HepG2 (cell line): ENCODE measurements around the gene NIN. TPM values are rescaled to one million over a fixed set of nuclear protein-coding genes. Genes with fewer than 3 reads are reported as not detected.

Experiments used
- ATAC-seq: fragments of 200-7000 bp; cut with Tn5 transposase; 3 replicates; pipeline ENCODE4 v1.9.1; 2020; ENCODE audit warnings: mild to moderate bottlenecking, moderate library complexity
- BruUV-seq: library from RNA; stranded (reverse); fragments of 400-500 nt; replicated peaks from 2 replicates; lab custom pipeline; 2021; lab: Mats Ljungman, UMichigan
- CTCF ChIA-PET: fragments of 300-600 bp; formaldehyde crosslinking; extraction: SDS; loops from one replicate; lab custom pipeline; 2021; ENCODE audit warnings: low total read pairs, inconsistent platforms, low intra/inter-chr PET ratio; lab: Yijun Ruan, JAX
- POLR2A ChIA-PET: fragments of 350-600 bp; sonication (Branson Sonifier 250); formaldehyde crosslinking; loops from one replicate; lab custom pipeline; 2020; ENCODE audit warnings: antibody characterized with exemption, inconsistent platforms; lab: Yijun Ruan, JAX
- DNase-seq: peaks from one replicate; pipeline ENCODE4 v3.0.0-alpha.2; 2015; ENCODE audit warnings: low spot score
- FAIRE-seq: peaks from 3 replicates; lab custom pipeline; 2011; peaks lifted over from hg19 to GRCh38; lab: Jason Lieb, UNC
- H2AFZ ChIP-seq: one replicate; pipeline ENCODE4 v1.6.1; 2011; ENCODE audit warnings: low read length, inconsistent platforms
- H3K27ac ChIP-seq: fragments of 300-600 bp; 3 replicates; pipeline ENCODE4 v1.8.0; 2011; ENCODE audit warnings: mixed run types, mild to moderate bottlenecking, mixed read lengths, low read length, inconsistent platforms; ENCODE audit not compliant: insufficient read depth; ENCODE audit errors: extremely low read length
- H3K27me3 ChIP-seq, 2 experiments: fragments of 200-600 bp in 1 of 2; 2 replicates in 1 of 2; 3 replicates in 1 of 2; pipeline versions ENCODE4 v1.6.0 to v1.8.0; 2011; ENCODE audit warnings: low read length in 2 of 2, mild to moderate bottlenecking in 2 of 2, moderate library complexity in 2 of 2, inconsistent platforms in 1 of 2; ENCODE audit not compliant: insufficient read depth in 2 of 2, control insufficient read depth in 1 of 2
- H3K36me3 ChIP-seq, 2 experiments: fragments of 200-600 bp in 1 of 2; replicated peaks in 1 of 2; 2 replicates in 1 of 2; 3 replicates in 1 of 2; pipeline versions ENCODE4 v1.5.1 to v1.8.0; 2011; ENCODE audit warnings: low read length in 2 of 2, inconsistent platforms in 1 of 2; ENCODE audit not compliant: insufficient read depth in 2 of 2, control insufficient read depth in 1 of 2
- H3K4me1 ChIP-seq: 2 replicates; pipeline ENCODE4 v1.5.1; 2012; ENCODE audit warnings: low read length, inconsistent platforms; ENCODE audit not compliant: insufficient read depth
- H3K4me2 ChIP-seq: 2 replicates; pipeline ENCODE4 v1.6.0; 2011; ENCODE audit warnings: low read depth, low read length, inconsistent platforms
- H3K4me3 ChIP-seq, 3 experiments: fragments of 200-600 bp in 1 of 3; sonication (generic), shearing (Covaris generic) in 1 of 3; replicated peaks in 1 of 3; 2 replicates each; pipeline ENCODE4 v1.5.1; 2011 to 2016; ENCODE audit warnings: low read length in 3 of 3, inconsistent platforms in 2 of 3, low read depth in 2 of 3, mild to moderate bottlenecking in 2 of 3, control low read depth in 1 of 3, mixed read lengths in 1 of 3; ENCODE audit not compliant: insufficient read depth in 1 of 3
- H3K79me2 ChIP-seq: one replicate; pipeline ENCODE4 v1.6.1; 2011; ENCODE audit warnings: low read length, inconsistent platforms; ENCODE audit not compliant: insufficient read depth
- H3K9ac ChIP-seq: 2 replicates; pipeline ENCODE4 v1.6.0; 2011; ENCODE audit warnings: mild to moderate bottlenecking, low read depth, low read length, inconsistent platforms; ENCODE audit not compliant: insufficient read depth
- H3K9me3 ChIP-seq: 2 replicates; pipeline ENCODE4 v1.5.1; 2012; ENCODE audit warnings: mild to moderate bottlenecking, low read length
- H4K20me1 ChIP-seq: 2 replicates; pipeline ENCODE4 v1.6.0; 2011; ENCODE audit warnings: inconsistent platforms, mild to moderate bottlenecking, low read length, moderate library complexity; ENCODE audit not compliant: insufficient read depth
- CC2D1A ChIP-seq: sonication (generic); formaldehyde crosslinking; IDR thresholded peaks from 2 replicates; pipeline ENCODE4 v1.8.1; 2023; ENCODE audit warnings: mild to moderate bottlenecking, missing genetic modification reagents
- FLYWCH1 ChIP-seq: sonication (generic); formaldehyde crosslinking; IDR thresholded peaks from 2 replicates; pipeline ENCODE4 v1.8.1; 2023; ENCODE audit warnings: mild to moderate bottlenecking, missing genetic modification reagents
- KAT7 ChIP-seq: IDR thresholded peaks from 2 replicates; pipeline ENCODE4 v1.6.1; 2018; ENCODE audit warnings: borderline replicate concordance, missing compliant biosample characterization
- KAT8 ChIP-seq: IDR thresholded peaks from 2 replicates; pipeline ENCODE4 v1.6.1; 2016; ENCODE audit warnings: missing genetic modification reagents, missing compliant biosample characterization
- KLF11 ChIP-seq: IDR thresholded peaks from 2 replicates; pipeline ENCODE4 v1.6.1; 2016; ENCODE audit warnings: missing compliant biosample characterization
- MAFK ChIP-seq, 2 experiments: IDR thresholded peaks in 1 of 2; conservative IDR thresholded peaks in 1 of 2; 2 replicates each; pipeline ENCODE4 v1.6.1; 2011; ENCODE audit warnings: improper control_type of control experiment in 2 of 2, low read length in 2 of 2
- MTA1 ChIP-seq: sonication (generic); formaldehyde crosslinking; IDR thresholded peaks from 2 replicates; pipeline ENCODE4 v1.4.0; 2020; ENCODE audit warnings: missing genetic modification reagents, mild to moderate bottlenecking, borderline replicate concordance
- NBN ChIP-seq: fragments of 450-650 bp; conservative IDR thresholded peaks from 2 replicates; pipeline ENCODE4 v1.6.1; 2017
- ZNF317 ChIP-seq: sonication (generic); formaldehyde crosslinking; IDR thresholded peaks from 2 replicates; pipeline ENCODE4 v1.5.0; 2020; ENCODE audit warnings: mild to moderate bottlenecking, missing genetic modification reagents
- ZSCAN9 ChIP-seq: IDR thresholded peaks from 2 replicates; pipeline ENCODE4 v1.6.1; 2016; ENCODE audit warnings: borderline replicate concordance
- WGBS: methylation state at CpG from one replicate; pipeline ENCODE4 v1.1.6; 2017; ENCODE audit warnings: low lambda C conversion rate; 5-methylcytosine and 5-hydroxymethylcytosine counted together
- in situ Hi-C: cut with HindIII; loops from 2 replicates; pipeline ENCODE4 v1.10.0; 2017; ENCODE audit warnings: low pct_unique_long_range_greater_than_20kb; ENCODE audit not compliant: extremely low pct_ligation_motif_present
- intact Hi-C: fragments of 100-400 bp; cut with micrococcal nuclease; formaldehyde crosslinking; loops from one replicate; pipeline ENCODE4 v1.10.0; 2022; ENCODE audit not compliant: unreplicated experiment
- polyA plus RNA-seq, 8 experiments: library from polyadenylated mRNA; depleted of rRNA in 3 of 8; stranded (reverse) in 7 of 8; unstranded in 1 of 8; fragments of >200 nt; fragmentation: Illumina TruSeq in 4 of 8; extraction: Trizol in 4 of 8; gene quantifications; 2 replicates each; pipeline versions ENCODE4 v1.2.1 to v1.2.3, GENCODE V29; 2011 to 2016; ENCODE audit warnings: low read depth in 4 of 8, missing spikeins in 1 of 8, mixed read lengths in 1 of 8; ENCODE audit not compliant: insufficient read depth in 1 of 8
- total RNA-seq, 5 experiments: library from RNA; depleted of rRNA; stranded (reverse); fragments of >200 nt; fragmentation: Illumina TruSeq; extraction: Trizol; gene quantifications; 2 replicates each; pipeline ENCODE4 v1.2.3, GENCODE V29; 2016; ENCODE audit warnings: low read depth in 1 of 5
- TF ChIP-seq, protein P1 (sequence below): sonication (generic); formaldehyde crosslinking; IDR thresholded peaks from 2 replicates; pipeline ENCODE4 v1.8.1; 2022; ENCODE audit warnings: low read depth, mild to moderate bottlenecking, missing genetic modification reagents
- TF ChIP-seq, protein P2 (sequence below): sonication (generic); formaldehyde crosslinking; IDR thresholded peaks from 2 replicates; pipeline ENCODE4 v1.4.0; 2020; ENCODE audit warnings: mild to moderate bottlenecking, missing genetic modification reagents
- TF ChIP-seq, protein P3 (sequence below): sonication (generic); formaldehyde crosslinking; IDR thresholded peaks from 2 replicates; pipeline ENCODE4 v1.4.0; 2020; ENCODE audit warnings: missing genetic modification reagents, borderline replicate concordance

Gene NIN
- total and polyA plus RNA-seq, 2 of the 13 experiments (the other 11 are each of a cell fraction or from before 2014, with no cell fraction given), result 2.8 to 9.7 TPM

DNA sequence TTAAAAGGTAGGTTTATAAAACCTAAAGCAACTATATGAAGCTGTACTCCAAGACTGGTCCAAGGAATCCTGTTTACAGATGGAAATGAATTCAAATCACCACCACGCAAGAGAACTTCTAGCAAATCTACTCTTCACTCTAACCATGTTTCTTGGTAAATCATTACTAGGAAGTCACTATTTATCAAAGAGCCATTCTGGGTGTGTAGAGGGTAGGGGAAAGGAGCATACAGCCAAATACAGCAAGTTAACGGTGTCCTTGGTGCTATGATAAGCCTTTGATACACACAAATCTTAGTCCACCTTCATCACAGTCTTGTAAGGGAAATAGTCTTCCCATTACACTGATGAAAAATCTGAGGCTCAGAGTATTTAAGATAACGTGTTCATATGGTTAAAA is 16.8 kb downstream of the NIN start:
- no peak for FAIRE-seq
- Histone ChIP-seq H3K9me3 (no peaks in the 10 kb centered on the region), H3K9ac (no peak overlapping the region), H3K36me3 (no peaks in the 10 kb centered on the region), H2AFZ (no peak overlapping the region), H3K4me3 (no peak overlapping the region), H4K20me1 (no peaks in the 10 kb centered on the region), H3K4me2 (no peak overlapping the region), H3K79me2 (no peaks in the 10 kb centered on the region), H3K4me1 (peaks cover 12% of the 10 kb centered on the region), H3K27ac (no peak overlapping the region), H3K27me3 (no peaks in the 10 kb centered on the region)
- DNase-seq, result no peak
- intact Hi-C loops, result no loop called here
- WGBS, result 96% methylated on average over 3 of the region's 3 CpGs
- in situ Hi-C loops, result no loop called here
- no TSS peak for BruUV-seq
- ChIA-PET CTCF (no interaction called here), POLR2A (no interaction called here)
- ATAC-seq, result no peak
- TF ChIP-seq, protein P1, sequence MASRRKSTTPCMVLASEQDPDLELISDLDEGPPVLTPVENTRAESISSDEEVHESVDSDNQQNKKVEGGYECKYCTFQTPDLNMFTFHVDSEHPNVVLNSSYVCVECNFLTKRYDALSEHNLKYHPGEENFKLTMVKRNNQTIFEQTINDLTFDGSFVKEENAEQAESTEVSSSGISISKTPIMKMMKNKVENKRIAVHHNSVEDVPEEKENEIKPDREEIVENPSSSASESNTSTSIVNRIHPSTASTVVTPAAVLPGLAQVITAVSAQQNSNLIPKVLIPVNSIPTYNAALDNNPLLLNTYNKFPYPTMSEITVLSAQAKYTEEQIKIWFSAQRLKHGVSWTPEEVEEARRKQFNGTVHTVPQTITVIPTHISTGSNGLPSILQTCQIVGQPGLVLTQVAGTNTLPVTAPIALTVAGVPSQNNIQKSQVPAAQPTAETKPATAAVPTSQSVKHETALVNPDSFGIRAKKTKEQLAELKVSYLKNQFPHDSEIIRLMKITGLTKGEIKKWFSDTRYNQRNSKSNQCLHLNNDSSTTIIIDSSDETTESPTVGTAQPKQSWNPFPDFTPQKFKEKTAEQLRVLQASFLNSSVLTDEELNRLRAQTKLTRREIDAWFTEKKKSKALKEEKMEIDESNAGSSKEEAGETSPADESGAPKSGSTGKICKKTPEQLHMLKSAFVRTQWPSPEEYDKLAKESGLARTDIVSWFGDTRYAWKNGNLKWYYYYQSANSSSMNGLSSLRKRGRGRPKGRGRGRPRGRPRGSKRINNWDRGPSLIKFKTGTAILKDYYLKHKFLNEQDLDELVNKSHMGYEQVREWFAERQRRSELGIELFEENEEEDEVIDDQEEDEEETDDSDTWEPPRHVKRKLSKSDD (CRISPR knock-in tag), result no peak
- no peak for TF ChIP-seq MAFK (conservative IDR thresholded peaks at IDR 0.05 in 1 of 2, IDR thresholded peaks at IDR 0.05 in 1 of 2; ENCODE audit: low read length in 2 of 2)
- no peak for TF ChIP-seq CC2D1A (CRISPR knock-in tag)
- no peak for TF ChIP-seq FLYWCH1
- TF ChIP-seq KAT8 (CRISPR knock-in tag), result no peak
- no peak for TF ChIP-seq ZNF317
- no peak for TF ChIP-seq MTA1
- TF ChIP-seq, protein P2, sequence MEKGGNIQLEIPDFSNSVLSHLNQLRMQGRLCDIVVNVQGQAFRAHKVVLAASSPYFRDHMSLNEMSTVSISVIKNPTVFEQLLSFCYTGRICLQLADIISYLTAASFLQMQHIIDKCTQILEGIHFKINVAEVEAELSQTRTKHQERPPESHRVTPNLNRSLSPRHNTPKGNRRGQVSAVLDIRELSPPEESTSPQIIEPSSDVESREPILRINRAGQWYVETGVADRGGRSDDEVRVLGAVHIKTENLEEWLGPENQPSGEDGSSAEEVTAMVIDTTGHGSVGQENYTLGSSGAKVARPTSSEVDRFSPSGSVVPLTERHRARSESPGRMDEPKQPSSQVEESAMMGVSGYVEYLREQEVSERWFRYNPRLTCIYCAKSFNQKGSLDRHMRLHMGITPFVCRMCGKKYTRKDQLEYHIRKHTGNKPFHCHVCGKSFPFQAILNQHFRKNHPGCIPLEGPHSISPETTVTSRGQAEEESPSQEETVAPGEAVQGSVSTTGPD, result no peak
- TF ChIP-seq KAT7 (CRISPR knock-in tag), result no peak
- TF ChIP-seq KLF11, result no peak
- TF ChIP-seq, protein P3, sequence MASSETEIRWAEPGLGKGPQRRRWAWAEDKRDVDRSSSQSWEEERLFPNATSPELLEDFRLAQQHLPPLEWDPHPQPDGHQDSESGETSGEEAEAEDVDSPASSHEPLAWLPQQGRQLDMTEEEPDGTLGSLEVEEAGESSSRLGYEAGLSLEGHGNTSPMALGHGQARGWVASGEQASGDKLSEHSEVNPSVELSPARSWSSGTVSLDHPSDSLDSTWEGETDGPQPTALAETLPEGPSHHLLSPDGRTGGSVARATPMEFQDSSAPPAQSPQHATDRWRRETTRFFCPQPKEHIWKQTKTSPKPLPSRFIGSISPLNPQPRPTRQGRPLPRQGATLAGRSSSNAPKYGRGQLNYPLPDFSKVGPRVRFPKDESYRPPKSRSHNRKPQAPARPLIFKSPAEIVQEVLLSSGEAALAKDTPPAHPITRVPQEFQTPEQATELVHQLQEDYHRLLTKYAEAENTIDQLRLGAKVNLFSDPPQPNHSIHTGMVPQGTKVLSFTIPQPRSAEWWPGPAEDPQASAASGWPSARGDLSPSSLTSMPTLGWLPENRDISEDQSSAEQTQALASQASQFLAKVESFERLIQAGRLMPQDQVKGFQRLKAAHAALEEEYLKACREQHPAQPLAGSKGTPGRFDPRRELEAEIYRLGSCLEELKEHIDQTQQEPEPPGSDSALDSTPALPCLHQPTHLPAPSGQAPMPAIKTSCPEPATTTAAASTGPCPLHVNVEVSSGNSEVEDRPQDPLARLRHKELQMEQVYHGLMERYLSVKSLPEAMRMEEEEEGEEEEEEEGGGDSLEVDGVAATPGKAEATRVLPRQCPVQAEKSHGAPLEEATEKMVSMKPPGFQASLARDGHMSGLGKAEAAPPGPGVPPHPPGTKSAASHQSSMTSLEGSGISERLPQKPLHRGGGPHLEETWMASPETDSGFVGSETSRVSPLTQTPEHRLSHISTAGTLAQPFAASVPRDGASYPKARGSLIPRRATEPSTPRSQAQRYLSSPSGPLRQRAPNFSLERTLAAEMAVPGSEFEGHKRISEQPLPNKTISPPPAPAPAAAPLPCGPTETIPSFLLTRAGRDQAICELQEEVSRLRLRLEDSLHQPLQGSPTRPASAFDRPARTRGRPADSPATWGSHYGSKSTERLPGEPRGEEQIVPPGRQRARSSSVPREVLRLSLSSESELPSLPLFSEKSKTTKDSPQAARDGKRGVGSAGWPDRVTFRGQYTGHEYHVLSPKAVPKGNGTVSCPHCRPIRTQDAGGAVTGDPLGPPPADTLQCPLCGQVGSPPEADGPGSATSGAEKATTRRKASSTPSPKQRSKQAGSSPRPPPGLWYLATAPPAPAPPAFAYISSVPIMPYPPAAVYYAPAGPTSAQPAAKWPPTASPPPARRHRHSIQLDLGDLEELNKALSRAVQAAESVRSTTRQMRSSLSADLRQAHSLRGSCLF (CRISPR knock-in tag), result no peak
- no peak for TF ChIP-seq NBN
- no peak for TF ChIP-seq ZSCAN9 (CRISPR knock-in tag)
